MM.1S (cell line): ENCODE data around the gene SKOR1.

Source experiments
- EZH2 ChIP-seq: fragments of 300-600 bp; sonication (generic); optimal IDR thresholded peaks from 2 replicates; pipeline ENCODE3; 2017; ENCODE audit warnings: low read depth, mild to moderate bottlenecking, antibody characterized with exemption, low read length, mixed read lengths
- TF ChIP-seq, protein P1 (sequence below): fragments of 300-600 bp; sonication (generic); IDR thresholded peaks from 2 replicates; pipeline ENCODE4 v1.5.1; 2016; ENCODE audit warnings: antibody characterized with exemption, low read length, mixed read lengths

DNA sequence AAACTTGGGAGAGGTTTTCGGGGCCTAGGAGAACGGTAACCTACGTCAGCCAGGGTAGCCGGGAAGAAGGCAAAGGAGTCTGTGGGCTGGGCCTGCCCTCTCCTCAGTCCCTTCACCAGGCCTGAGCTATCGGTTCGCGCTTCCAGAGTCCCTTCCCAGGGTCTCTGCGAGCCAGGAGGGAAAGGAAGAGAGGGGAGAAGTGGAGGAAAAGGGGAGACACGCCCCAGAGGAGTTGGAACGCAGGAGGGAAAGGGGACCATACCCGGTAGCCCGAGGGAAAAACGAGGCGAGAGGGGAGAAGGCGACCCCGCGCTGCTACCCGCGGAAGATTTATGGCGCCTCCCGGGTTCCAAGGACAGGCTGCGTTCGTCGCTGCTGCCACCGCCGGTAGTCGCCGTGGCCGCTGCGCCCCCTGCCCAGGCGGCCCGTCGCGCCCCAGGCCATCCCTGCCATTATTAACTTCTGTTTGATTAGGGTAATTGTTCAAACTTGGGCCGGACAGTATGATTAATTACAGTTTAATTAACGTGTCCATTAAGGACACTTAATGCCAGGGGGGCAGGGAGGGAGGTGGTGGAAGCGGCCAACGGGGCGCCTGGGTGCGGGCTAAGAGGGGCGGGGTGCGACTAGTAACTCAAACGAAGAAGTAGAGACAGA, 3.4 kb upstream of the SKOR1 start:
- TF ChIP-seq, protein P1, sequence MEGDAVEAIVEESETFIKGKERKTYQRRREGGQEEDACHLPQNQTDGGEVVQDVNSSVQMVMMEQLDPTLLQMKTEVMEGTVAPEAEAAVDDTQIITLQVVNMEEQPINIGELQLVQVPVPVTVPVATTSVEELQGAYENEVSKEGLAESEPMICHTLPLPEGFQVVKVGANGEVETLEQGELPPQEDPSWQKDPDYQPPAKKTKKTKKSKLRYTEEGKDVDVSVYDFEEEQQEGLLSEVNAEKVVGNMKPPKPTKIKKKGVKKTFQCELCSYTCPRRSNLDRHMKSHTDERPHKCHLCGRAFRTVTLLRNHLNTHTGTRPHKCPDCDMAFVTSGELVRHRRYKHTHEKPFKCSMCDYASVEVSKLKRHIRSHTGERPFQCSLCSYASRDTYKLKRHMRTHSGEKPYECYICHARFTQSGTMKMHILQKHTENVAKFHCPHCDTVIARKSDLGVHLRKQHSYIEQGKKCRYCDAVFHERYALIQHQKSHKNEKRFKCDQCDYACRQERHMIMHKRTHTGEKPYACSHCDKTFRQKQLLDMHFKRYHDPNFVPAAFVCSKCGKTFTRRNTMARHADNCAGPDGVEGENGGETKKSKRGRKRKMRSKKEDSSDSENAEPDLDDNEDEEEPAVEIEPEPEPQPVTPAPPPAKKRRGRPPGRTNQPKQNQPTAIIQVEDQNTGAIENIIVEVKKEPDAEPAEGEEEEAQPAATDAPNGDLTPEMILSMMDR: no peak
- no peak for TF ChIP-seq EZH2
